ENCODE results near the gene PHF2. TPM values are rescaled to one million over a fixed set of nuclear protein-coding genes. Genes with fewer than 3 reads are reported as not detected.

PHF2 gene
- polyA plus RNA-seq, 1 of the 3 experiments (the other 2 are of a cell fraction): 11.2 TPM

DNA sequence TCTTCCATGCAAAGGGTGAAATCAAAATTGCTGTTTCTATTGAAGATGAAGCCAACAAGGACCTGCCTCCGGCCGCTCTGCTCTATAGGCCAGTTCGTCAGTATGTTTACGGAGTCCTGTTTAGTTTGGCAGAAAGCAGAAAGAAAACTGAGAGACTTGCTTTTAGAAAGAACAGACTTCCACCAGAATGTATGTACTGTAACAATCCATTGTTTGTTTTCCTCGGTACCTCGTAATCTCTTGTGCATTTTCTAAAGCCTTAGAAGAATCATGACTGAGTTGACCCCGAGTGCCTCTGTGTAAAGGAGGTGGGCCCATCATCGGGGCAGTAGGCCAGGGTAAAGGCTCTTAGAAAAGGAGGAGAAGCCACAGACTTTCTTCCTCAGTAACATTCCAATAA lies 44.2 kb upstream of the PHF2 start (continued):
- TF ChIP-seq GATA2 (CRISPR knock-in tag; IDR thresholded peaks at IDR 0.05): no peak

- no peak for DNase-seq
- Histone ChIP-seq H3K4me1 (ENCODE audit: control insufficient read depth in 1 of 2, insufficient read depth in 2 of 2, low read depth in 1 of 2, low read length in 1 of 2) (no peaks in the 10 kb centered on the region; a peak in 1 of 4 replicates), H3K27ac (ENCODE audit: low read depth in 2 of 2, low read length in 1 of 2) (no peak overlapping the region), H3K4me3 (ENCODE audit: low read depth in 2 of 2, low read length in 1 of 2) (no peak overlapping the region), H3K36me3 (replicated peaks in 1 of 2; ENCODE audit: control insufficient read depth in 1 of 2, insufficient read depth in 2 of 2, low read length in 1 of 2) (peaks cover 62 to 66% of the 10 kb centered on the region in 2 experiments), H2AFZ (ENCODE audit: low read depth) (no peak overlapping the region), H4K20me1 (ENCODE audit: insufficient read depth) (no peaks in the 10 kb centered on the region), H3K9me2 (no peaks in the 10 kb centered on the region), H3F3A (replicated peaks; ENCODE audit: insufficient read depth) (no peaks in the 10 kb centered on the region), H3K4me2 (no peak overlapping the region), H3K27me3 (ENCODE audit: insufficient read depth) (no peaks in the 10 kb centered on the region), H3K79me2 (ENCODE audit: insufficient read depth) (peaks cover 9% of the 10 kb centered on the region; the same call in 1 of the 2 replicates), H3K9ac (no peak overlapping the region), H3K9me3 (no peaks in the 10 kb centered on the region)
- ChIA-PET CTCF (no interaction called here), POLR2A (no interaction called here)
- WGBS (ENCODE audit: low lambda C conversion rate): 93% methylated on average over 4 of the region's 8 CpGs
- TF ChIP-seq ELF1 (IDR thresholded peaks at IDR 0.05) (no peak), CTCF (IDR thresholded peaks at IDR 0.05) (no peak), JUND (IDR thresholded peaks at IDR 0.05) (no peak), MAX (IDR thresholded peaks at IDR 0.05; ENCODE audit: low read depth) (no peak)
Measured at GRCh38 chr9:93533863-93534262, 42.5 kb upstream of the PHF2 start.

GRCh38 chr9:93536167-93536566 lies 40.2 kb upstream of the PHF2 start:
- no peak overlapping the region for H3K27ac ChIP-seq (ENCODE audit: low read depth in 2 of 2, low read length in 1 of 2)
- no peak for TF ChIP-seq YY1 (IDR thresholded peaks at IDR 0.05; ENCODE audit: low read depth)
- TF ChIP-seq NFIC (IDR thresholded peaks at IDR 0.05; ENCODE audit: borderline replicate concordance): no peak
- TF ChIP-seq JUND (IDR thresholded peaks at IDR 0.05): no peak
- TF ChIP-seq CHD2 (IDR thresholded peaks at IDR 0.05; ENCODE audit: low read length, partially characterized antibody): no peak
- no peak for TF ChIP-seq RFX5 (IDR thresholded peaks at IDR 0.05; ENCODE audit: low read length)
- TF ChIP-seq TEAD4 (IDR thresholded peaks at IDR 0.05; ENCODE audit: borderline replicate concordance, insufficient read depth): no peak
- no peak for TF ChIP-seq TAF1 (IDR thresholded peaks at IDR 0.05; ENCODE audit: borderline replicate concordance, low read depth, low read length)
- no peak for TF ChIP-seq RAD21 (IDR thresholded peaks at IDR 0.05; ENCODE audit: low read length)
- TF ChIP-seq, protein P1, sequence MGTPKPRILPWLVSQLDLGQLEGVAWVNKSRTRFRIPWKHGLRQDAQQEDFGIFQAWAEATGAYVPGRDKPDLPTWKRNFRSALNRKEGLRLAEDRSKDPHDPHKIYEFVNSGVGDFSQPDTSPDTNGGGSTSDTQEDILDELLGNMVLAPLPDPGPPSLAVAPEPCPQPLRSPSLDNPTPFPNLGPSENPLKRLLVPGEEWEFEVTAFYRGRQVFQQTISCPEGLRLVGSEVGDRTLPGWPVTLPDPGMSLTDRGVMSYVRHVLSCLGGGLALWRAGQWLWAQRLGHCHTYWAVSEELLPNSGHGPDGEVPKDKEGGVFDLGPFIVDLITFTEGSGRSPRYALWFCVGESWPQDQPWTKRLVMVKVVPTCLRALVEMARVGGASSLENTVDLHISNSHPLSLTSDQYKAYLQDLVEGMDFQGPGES (IDR thresholded peaks at IDR 0.05; ENCODE audit: low read depth, low read length): no peak
- no peak for TF ChIP-seq MAX (IDR thresholded peaks at IDR 0.05; ENCODE audit: low read depth)
- TF ChIP-seq RCOR1 (IDR thresholded peaks at IDR 0.05; ENCODE audit: low read length): no peak
- TF ChIP-seq NRF1 (IDR thresholded peaks at IDR 0.05; ENCODE audit: low read depth, low read length): no peak
- H3K4me2 ChIP-seq: no peak overlapping the region
- 100% methylated on average over 4 of the region's 4 CpGs for WGBS (ENCODE audit: low lambda C conversion rate)
- H3K9me2 ChIP-seq: no peaks in the 10 kb centered on the region
- CTCF ChIA-PET: interaction anchor here (1.0 kb wide), 1 partner anchor 12 kb away, joined by 3 read pairs; no protein-coding TSS in a partner anchor
- no peak overlapping the region for H3K9ac ChIP-seq
- no peak for DNase-seq
- H3K36me3 ChIP-seq (replicated peaks in 1 of 2; ENCODE audit: control insufficient read depth in 1 of 2, insufficient read depth in 2 of 2, low read length in 1 of 2): peaks cover 42 to 56% of the 10 kb centered on the region in 2 experiments
- H4K20me1 ChIP-seq (ENCODE audit: insufficient read depth): no peaks in the 10 kb centered on the region
- POLR2A ChIA-PET: no interaction called here
- no peaks in the 10 kb centered on the region for H3F3A ChIP-seq (replicated peaks; ENCODE audit: insufficient read depth)
- no peak overlapping the region for H3K4me3 ChIP-seq (ENCODE audit: low read depth in 2 of 2, low read length in 1 of 2)
- no peak overlapping the region for H2AFZ ChIP-seq (ENCODE audit: low read depth)
- peaks cover 16% of the 10 kb centered on the region; the same call in 1 of the 2 replicates for H3K79me2 ChIP-seq (ENCODE audit: insufficient read depth)
- H3K9me3 ChIP-seq: no peaks in the 10 kb centered on the region
- H3K4me1 ChIP-seq (ENCODE audit: control insufficient read depth in 1 of 2, insufficient read depth in 2 of 2, low read depth in 1 of 2, low read length in 1 of 2): no peaks in the 10 kb centered on the region; a peak in 1 of 4 replicates
- no peaks in the 10 kb centered on the region for H3K27me3 ChIP-seq (ENCODE audit: insufficient read depth)

Measured in SK-N-SH (cell line).